WTC11 (cell line): ENCODE results near the gene PPP4R4.

Experiments
- PRRX2 ChIP-seq: fragments of 250-450 bp; sonication (Bioruptor Pico); IDR thresholded peaks from 2 replicates; pipeline ENCODE4 v1.8.0; 2021; ENCODE audit warnings: mild to moderate bottlenecking
- TP53 ChIP-seq: sonication (generic); formaldehyde crosslinking; IDR thresholded peaks from 2 replicates; pipeline ENCODE4 v1.8.1; 2023; ENCODE audit warnings: mild to moderate bottlenecking, missing genetic modification reagents
- ZNF232 ChIP-seq: sonication (generic); formaldehyde crosslinking; IDR thresholded peaks from 2 replicates; pipeline ENCODE4 v1.8.0; 2022; ENCODE audit warnings: mild to moderate bottlenecking, missing genetic modification reagents
- TF ChIP-seq, protein P1 (sequence below): fragments of 200-600 bp; IDR thresholded peaks from 2 replicates; pipeline ENCODE4 v1.8.0; 2022; ENCODE audit warnings: antibody characterized with exemption
- TF ChIP-seq, protein P2 (sequence below): sonication (generic); formaldehyde crosslinking; IDR thresholded peaks from 2 replicates; pipeline ENCODE4 v1.8.1; 2023; ENCODE audit warnings: mild to moderate bottlenecking, missing genetic modification reagents
- TF ChIP-seq, protein P3 (sequence below): sonication (generic); formaldehyde crosslinking; IDR thresholded peaks from 2 replicates; pipeline ENCODE4 v1.8.0; 2022; ENCODE audit warnings: mild to moderate bottlenecking, missing genetic modification reagents

DNA sequence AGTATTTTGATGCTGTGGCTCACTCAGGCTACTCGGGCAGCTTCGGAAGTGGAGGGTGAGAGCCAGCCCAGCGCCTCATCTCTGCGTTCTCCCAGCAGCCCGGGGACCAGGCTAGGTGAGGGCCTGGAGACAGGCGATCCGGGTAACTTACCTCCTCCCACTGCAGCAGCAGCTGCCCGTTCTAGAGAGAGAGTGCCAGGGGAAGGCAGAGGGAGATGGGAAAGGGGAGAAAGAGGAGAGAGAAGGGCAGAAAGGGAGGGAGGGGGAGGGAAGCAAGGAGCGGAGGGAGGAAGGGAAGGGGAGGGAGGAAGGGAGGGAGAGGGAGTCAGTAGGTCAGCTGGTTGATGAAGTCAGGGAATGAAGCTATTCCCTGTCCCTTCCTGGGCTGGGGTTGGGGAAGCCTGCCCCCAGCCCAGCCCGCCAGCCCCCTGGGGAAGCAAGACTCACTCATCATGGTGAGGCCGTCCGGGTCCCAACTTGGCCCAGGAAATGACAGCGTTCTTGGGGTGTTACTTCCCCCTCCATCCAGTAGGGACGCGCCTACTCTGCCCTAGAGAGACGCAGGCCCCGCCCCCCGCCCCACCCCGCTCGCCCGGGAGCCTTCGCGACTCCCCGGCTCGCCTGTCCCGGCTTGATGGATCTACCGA lies 44.9 kb upstream of the PPP4R4 start, which contains the start of gene IFI27L2:
- TF ChIP-seq, protein P1, sequence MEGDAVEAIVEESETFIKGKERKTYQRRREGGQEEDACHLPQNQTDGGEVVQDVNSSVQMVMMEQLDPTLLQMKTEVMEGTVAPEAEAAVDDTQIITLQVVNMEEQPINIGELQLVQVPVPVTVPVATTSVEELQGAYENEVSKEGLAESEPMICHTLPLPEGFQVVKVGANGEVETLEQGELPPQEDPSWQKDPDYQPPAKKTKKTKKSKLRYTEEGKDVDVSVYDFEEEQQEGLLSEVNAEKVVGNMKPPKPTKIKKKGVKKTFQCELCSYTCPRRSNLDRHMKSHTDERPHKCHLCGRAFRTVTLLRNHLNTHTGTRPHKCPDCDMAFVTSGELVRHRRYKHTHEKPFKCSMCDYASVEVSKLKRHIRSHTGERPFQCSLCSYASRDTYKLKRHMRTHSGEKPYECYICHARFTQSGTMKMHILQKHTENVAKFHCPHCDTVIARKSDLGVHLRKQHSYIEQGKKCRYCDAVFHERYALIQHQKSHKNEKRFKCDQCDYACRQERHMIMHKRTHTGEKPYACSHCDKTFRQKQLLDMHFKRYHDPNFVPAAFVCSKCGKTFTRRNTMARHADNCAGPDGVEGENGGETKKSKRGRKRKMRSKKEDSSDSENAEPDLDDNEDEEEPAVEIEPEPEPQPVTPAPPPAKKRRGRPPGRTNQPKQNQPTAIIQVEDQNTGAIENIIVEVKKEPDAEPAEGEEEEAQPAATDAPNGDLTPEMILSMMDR = peak; percentile 19; the same call in 1 of the 2 replicates
- TF ChIP-seq PRRX2 (no peak), ZNF232 (CRISPR knock-in tag) (no peak), TP53 (no peak)
- TF ChIP-seq, protein P2, sequence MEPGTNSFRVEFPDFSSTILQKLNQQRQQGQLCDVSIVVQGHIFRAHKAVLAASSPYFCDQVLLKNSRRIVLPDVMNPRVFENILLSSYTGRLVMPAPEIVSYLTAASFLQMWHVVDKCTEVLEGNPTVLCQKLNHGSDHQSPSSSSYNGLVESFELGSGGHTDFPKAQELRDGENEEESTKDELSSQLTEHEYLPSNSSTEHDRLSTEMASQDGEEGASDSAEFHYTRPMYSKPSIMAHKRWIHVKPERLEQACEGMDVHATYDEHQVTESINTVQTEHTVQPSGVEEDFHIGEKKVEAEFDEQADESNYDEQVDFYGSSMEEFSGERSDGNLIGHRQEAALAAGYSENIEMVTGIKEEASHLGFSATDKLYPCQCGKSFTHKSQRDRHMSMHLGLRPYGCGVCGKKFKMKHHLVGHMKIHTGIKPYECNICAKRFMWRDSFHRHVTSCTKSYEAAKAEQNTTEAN (CRISPR knock-in tag) = no peak
- TF ChIP-seq, protein P3, sequence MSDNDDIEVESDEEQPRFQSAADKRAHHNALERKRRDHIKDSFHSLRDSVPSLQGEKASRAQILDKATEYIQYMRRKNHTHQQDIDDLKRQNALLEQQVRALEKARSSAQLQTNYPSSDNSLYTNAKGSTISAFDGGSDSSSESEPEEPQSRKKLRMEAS (CRISPR knock-in tag) = no peak
